Measurements from ENCODE around the gene SSBP3.

Gene SSBP3

GRCh38 chr1:54377040-54377691 is 29.0 kb downstream of the SSBP3 start:
- DNase-seq (ENCODE audit: low read depth, low spot score), result peak; percentile 9
- no peak overlapping the region for H3K4me3 ChIP-seq (ENCODE audit: low read length)

DNA sequence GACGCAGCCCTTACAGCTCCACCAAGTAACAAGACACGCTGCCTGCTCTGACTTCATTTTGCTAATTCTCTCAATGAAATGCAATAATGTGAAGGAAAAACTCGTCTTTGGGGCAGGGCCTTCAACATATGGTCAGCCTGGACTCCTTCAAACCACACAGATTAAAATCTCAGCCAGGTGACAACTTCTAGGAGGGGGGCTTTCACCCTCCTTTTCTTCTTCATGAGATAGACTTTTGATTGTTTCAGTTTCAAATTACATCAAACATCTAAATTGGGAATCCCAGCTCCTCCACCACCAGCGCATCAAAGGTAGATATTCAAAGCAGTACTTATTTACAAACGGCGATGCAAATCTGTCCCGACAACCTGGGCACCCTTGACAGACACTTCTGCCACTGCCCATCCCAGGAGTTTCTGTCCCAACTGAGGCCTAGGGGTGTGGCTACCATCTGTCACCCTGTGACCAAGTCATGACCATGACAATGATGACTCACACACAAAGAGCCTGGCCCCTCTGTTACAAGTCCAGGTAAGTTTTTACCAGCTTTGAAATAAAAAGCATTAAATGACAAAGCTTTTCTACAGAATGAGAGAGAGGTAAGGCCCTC is 29.7 kb downstream of the SSBP3 start:
- no peak for DNase-seq (ENCODE audit: low read depth, low spot score)
- no peak overlapping the region for H3K4me3 ChIP-seq (ENCODE audit: low read length)

DNA sequence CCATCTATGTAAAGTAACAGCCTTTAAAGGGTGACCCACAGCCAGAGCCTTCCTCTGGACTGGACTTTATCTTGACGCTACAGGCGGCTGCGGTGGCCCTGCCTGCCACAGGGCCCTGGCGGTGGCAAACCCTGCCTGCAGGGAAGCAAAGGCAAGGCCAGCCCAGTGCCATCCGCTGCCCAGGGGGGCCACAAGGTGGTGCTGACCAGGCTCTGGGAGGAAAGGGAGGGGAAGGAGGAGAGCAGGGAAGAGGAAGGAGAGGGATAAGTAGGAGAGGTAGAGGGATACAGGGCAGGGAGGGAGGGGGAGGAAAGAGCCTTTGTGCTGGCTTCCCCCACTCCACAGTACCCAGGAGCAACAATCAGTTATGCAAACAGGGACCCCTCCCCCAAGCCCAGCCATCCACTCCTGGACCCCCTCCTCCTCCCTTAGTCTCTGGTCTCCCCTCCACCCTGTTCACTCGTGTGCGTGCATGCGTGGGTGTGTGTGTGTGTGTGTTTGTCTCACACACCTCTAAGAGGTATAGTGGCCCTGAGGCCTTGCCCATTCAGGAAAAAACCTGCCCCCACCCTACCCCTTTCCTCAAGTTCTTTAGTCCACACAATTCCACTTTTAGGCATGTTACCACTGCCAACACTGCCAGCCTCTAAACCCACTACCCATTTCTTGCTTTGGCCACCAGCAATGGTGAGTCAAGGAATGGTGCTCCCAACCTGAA is 30.3 kb downstream of the SSBP3 start:
- H3K4me3 ChIP-seq (ENCODE audit: low read length), result no peak overlapping the region

GRCh38 chr1:54375298-54375697 is 30.9 kb downstream of the SSBP3 start:
- no peak for DNase-seq (ENCODE audit: low read depth, low spot score)
- H3K4me3 ChIP-seq (ENCODE audit: low read length), result no peak overlapping the region

More for the DNA sequence above, 30.3 kb downstream of the SSBP3 start:
- no peak for DNase-seq (ENCODE audit: low read depth, low spot score)

GRCh38 chr1:54374766-54375165 is 31.4 kb downstream of the SSBP3 start:
- no peak overlapping the region for H3K4me3 ChIP-seq (ENCODE audit: low read length)
- DNase-seq (ENCODE audit: low read depth, low spot score), result no peak

- no peak overlapping the region for H3K4me3 ChIP-seq (ENCODE audit: low read length)
- DNase-seq (ENCODE audit: low read depth, low spot score), result peak; percentile 56
These were observed 33.2 kb downstream of the SSBP3 start for GRCh38 chr1:54372978-54373377.

- no peak for DNase-seq (ENCODE audit: low read depth, low spot score)
- H3K4me3 ChIP-seq (ENCODE audit: low read length), result no peak overlapping the region
These were observed 34.3 kb downstream of the SSBP3 start for GRCh38 chr1:54371942-54372275.

- no peak overlapping the region for H3K4me3 ChIP-seq (ENCODE audit: low read length)
These were observed 34.9 kb downstream of the SSBP3 start for GRCh38 chr1:54371038-54371941.

GRCh38 chr1:54370287-54370989 is 35.8 kb downstream of the SSBP3 start:
- no peak overlapping the region for H3K4me3 ChIP-seq (ENCODE audit: low read length)
- DNase-seq (ENCODE audit: low read depth, low spot score), result no peak

More at GRCh38 chr1:54371038-54371941, 34.9 kb downstream of the SSBP3 start:
- DNase-seq (ENCODE audit: low read depth, low spot score), result no peak

DNA sequence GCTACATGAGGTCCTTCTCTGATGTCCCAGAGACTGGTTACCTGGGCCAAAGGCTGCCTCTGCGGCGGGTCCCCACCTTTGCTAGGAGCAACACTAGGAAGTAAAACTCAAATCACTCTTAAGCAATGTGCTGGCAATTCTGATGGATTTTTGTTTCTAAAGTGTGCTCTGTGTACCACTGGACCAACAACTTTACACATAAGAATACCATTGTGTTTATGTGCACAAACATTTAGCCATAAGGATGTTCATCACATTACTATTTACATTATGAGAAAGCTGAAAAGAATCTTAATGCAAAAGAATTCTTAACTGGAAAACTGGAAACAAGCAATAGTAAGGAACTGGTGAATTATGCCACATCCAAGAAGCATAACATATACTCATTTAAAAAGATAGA is 38.6 kb downstream of the SSBP3 start:
- no peak for DNase-seq (ENCODE audit: low read depth, low spot score)
- no peak overlapping the region for H3K4me3 ChIP-seq (ENCODE audit: low read length)

DNA sequence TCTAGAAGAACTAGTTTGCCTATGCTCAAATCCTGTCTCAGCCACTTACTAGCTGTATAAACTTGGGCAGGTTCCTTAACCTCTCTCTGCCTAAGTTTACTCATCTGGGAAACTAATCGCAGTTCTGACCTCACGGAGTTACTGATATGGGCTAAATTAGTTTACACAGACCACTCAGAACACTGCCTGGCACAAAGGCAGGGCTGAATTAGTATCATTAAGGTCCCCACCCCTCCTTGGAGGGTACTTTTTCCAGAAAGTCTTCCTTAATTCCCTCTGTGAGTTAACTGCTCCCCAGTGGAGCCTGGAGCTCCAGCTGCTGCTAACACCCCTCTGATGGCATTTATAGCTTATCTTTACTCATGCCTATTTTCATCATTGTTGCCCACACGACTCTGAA is 40.3 kb downstream of the SSBP3 start:
- no peak for DNase-seq (ENCODE audit: low read depth, low spot score)
- no peak overlapping the region for H3K4me3 ChIP-seq (ENCODE audit: low read length)

DNA sequence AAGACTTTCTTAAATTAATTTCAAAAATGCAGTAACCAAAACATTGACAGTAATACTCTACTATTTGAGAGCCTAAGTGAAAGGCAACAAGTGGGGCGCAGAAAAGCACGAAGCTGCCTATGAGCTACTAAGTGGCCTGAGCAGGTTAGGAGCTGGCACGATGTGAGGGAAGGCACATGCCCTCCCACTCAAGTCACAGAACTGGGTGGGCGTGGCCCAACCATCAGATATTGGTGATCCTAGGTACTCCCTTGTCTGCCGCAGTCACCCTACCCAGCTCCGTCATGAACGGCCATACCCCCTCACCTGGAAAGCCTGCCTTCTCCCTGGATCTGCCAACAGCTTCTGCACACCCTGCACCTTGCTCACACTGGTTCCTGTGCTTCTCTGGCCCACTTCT is 40.8 kb downstream of the SSBP3 start:
- H3K4me3 ChIP-seq (ENCODE audit: low read length), result no peak overlapping the region
- no peak for DNase-seq (ENCODE audit: low read depth, low spot score)

GRCh38 chr1:54364995-54365394 is 41.2 kb downstream of the SSBP3 start:
- H3K4me3 ChIP-seq (ENCODE audit: low read length), result no peak overlapping the region
- DNase-seq (ENCODE audit: low read depth, low spot score), result no peak

DNA sequence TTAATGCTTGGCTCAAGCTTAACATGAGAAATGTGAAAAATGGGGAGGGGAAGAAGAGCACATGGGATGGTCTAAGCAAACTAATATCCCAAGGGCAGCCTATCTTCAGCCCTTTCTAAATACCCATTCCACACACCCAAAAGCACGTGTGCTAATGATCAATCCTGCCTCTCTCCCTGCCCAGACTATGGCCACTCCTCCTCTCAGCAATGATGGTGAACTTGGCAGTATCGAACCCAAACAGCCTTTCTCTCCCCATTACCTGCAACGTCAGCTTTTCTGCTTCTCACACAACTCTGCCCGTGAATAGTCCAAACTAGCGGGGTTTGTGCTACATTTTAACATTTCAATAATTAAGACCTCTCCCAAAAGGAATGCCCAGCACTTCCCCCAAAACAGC is 41.6 kb downstream of the SSBP3 start:
- DNase-seq (ENCODE audit: low read depth, low spot score), result no peak
- no peak overlapping the region for H3K4me3 ChIP-seq (ENCODE audit: low read length)

DNA sequence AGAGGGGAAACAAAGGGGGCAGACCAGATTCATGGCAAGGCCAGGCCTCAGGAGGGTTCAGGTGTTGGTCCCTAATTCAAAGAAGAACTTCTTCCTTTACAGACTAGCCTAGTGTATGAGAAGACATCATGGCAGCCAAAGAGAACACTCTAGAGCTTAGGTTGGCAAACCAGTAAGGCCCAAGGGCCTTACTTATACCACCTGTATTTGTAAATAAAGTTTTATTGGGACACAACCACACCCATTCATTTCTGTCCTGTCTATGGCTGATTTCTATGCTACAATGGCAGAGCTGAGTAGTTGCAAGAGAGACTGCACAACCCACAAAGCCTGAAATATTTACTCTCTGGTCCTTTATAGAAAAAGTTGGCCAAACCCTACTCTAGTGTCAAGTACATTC is 42.3 kb downstream of the SSBP3 start:
- no peak overlapping the region for H3K4me3 ChIP-seq (ENCODE audit: low read length)
- no peak for DNase-seq (ENCODE audit: low read depth, low spot score)

- no peak for DNase-seq (ENCODE audit: low read depth, low spot score)
- H3K4me3 ChIP-seq (ENCODE audit: low read length), result no peak overlapping the region
These were observed 43.3 kb downstream of the SSBP3 start for GRCh38 chr1:54362881-54363340.

DNA sequence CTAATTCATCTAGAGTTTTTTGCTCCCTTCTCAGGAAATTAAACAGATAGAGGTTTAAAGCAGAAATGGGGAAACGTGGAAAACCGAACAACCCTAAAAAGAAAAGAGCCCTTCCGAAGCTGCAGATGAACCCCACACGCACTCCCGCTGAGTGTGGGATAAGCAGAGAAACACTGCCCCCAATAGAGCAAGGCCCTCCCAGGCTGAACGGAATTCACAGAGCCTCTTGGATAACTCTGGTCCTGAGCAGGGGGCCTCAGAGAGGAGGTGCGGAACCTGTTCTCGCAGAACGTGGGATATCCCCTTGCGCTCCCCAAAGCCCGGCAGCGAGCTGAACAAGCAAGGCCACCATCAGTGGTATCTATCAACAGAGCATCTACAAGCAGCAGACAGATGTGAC is 44.9 kb downstream of the SSBP3 start:
- no peak for DNase-seq (ENCODE audit: low read depth, low spot score)
- no peak overlapping the region for H3K4me3 ChIP-seq (ENCODE audit: low read length)

GRCh38 chr1:54360165-54361005 is 45.8 kb downstream of the SSBP3 start:
- H3K4me3 ChIP-seq (ENCODE audit: low read length), result no peak overlapping the region
- DNase-seq (ENCODE audit: low read depth, low spot score), result no peak

Measured in Jurkat, Clone E6-1 (cell line).